CD4-positive, alpha-beta T cell treated with Interferon alpha-2 for 1 hour (primary cell): ENCODE measurements around the gene DOCK3.
A peak's percentile ranks its signal among the peaks of the same experiment; 100 is the strongest.
"Not testable (repeated sequence)": the region's sequence is repeated elsewhere in the genome, so short reads cannot be mapped to it uniquely, and the experiment has no call there.

Experiments used
- DNase-seq, 2 donors: peaks; one replicate each; pipeline ENCODE4 v3.0.0-alpha.2; 2020 to 2022

The DOCK3 gene

DNA sequence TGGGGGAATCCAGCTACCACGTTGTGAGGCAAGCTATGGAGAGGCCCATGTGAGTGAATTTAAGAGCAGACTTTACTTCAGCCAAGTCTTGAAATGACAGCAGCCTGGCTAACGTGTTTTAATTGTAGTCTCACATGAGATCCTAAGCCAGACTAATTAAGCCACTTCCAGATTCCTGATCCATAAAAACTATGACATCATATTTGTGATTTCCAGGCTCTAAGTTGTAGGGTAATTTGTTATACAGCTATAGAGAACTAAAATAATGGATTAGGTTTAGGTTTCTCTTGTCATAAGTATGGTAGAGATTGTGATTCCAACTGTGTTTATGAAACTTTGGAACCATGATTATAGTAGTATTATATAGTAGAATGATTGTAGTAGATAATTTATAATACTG lies 329.5 kb downstream of the DOCK3 start:
- DNase-seq = no peak

DNA sequence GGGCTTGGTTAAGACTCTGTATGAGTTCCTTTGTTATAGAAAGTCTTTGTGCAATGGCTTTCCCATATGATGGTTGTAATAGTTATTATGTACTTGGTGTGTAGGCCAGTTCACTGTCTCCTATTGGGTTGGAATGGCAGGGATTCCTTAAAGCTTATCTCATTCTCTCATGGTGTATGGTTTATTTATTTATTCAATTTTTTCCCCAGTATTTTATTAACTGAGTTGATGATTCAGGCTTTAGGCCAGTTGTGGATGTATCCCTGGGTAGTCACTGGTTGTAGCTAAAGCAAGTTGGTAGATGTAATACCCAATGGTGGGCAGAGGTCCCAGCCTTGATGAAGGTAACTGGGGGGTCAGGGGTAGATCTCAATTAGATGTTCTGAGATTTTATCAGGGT lies 349.4 kb downstream of the DOCK3 start:
- no peak for DNase-seq

- DNase-seq = peak; percentile 82 to 88
Observed at GRCh38 chr3:51024765-51025632, 350.3 kb downstream of the DOCK3 start.

- DNase-seq = no peak
Observed at GRCh38 chr3:51031666-51032065, 356.9 kb downstream of the DOCK3 start.

- DNase-seq = no peak
Observed at GRCh38 chr3:51035630-51036029, 360.9 kb downstream of the DOCK3 start.

- DNase-seq = no peak
Observed at GRCh38 chr3:51044982-51045381, 370.3 kb downstream of the DOCK3 start.

GRCh38 chr3:51052562-51052961 lies 377.8 kb downstream of the DOCK3 start:
- DNase-seq = no peak

DNA sequence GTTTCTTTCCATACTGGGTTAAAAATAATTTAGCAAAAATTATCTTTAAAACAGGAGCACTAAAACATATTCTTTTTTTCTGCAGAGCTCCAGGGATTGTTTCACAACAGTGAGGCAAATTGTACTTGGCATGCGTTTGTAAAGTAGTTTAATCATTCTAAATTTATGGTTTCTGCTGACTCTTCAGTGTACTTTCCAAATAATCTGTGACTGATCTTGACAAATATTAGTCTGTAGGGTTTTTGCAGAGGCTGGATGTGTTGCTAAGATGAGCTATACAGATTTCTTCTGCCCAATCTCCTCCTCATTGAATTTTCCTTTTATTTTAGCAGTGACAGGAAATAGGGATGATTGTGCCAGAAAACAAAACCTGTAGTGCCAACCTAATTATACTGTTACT lies 382.4 kb downstream of the DOCK3 start:
- no peak for DNase-seq

GRCh38 chr3:51063053-51063452 lies 388.3 kb downstream of the DOCK3 start:
- no peak for DNase-seq

- no peak for DNase-seq
Observed at GRCh38 chr3:51075221-51075775, 400.6 kb downstream of the DOCK3 start.

DNA sequence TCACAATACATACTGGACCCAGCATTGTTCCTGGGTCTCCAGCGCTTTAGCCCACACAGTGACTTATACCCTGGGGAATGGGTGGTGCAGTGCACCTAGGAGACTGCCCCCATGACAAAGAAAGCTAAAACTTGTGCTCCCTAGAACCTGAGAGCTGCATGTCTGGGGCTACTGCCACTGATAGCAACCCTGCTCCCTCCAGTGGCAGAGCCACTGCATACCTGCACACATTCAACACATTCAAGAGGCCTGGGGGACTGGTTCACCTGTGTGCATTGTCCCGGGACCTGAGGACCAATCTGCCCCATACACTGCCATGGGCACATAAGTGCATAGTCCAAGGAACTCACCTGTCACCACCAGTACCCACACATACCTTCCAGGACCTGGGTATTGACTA lies 407.6 kb downstream of the DOCK3 start:
- peak in 1 of 2 donors; percentile 2 for DNase-seq

DNA sequence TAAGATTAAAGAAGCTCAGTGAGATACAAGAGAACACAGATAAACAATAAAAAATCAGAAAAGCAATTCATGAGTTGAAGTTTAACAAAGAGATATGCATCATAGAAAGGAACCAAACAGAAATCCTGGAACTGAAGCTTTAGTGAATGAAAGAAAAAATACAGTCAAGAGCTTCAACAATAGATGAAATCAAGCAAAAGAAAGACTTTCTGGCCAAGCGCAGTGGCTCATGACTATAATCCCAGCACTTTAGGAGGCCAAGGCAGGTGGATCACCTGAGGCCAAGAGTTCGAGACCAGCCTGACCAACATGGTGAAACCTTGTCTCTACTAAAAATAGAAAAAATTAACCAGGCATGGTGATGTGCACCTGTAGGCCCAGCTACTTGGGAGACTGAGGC lies 408.8 kb downstream of the DOCK3 start:
- DNase-seq = no peak

DNA sequence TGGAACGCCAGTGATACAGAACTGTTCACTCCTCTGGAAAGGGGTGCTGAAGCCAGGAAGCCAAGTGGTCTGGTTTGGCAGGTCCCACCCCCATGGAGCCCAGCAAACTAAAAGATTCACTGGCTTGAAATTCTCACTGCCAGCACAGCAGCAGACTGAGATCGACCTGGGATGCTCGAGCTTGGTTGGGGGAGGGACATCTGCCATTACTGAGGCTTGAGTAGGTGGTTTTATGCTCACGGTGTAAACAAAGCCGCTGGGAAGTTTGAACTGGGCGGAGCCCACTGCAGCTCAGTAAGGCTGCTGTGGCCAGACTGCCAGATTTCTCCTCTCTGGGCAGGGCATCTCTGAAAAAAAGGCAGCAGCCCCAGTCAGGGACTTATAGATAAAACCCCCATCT lies 417.4 kb downstream of the DOCK3 start:
- DNase-seq = not testable (repeated sequence)

GRCh38 chr3:51094838-51095237 lies 420.1 kb downstream of the DOCK3 start:
- DNase-seq = not testable (repeated sequence)

GRCh38 chr3:51099794-51100535 lies 425.2 kb downstream of the DOCK3 start:
- DNase-seq = peak in 1 of 2 donors; percentile 16

GRCh38 chr3:51100536-51100851 lies 425.8 kb downstream of the DOCK3 start:
- DNase-seq = no peak

GRCh38 chr3:51102396-51102795 lies 427.7 kb downstream of the DOCK3 start:
- no peak for DNase-seq

GRCh38 chr3:51106242-51106876 lies 431.6 kb downstream of the DOCK3 start:
- DNase-seq = no peak

DNA sequence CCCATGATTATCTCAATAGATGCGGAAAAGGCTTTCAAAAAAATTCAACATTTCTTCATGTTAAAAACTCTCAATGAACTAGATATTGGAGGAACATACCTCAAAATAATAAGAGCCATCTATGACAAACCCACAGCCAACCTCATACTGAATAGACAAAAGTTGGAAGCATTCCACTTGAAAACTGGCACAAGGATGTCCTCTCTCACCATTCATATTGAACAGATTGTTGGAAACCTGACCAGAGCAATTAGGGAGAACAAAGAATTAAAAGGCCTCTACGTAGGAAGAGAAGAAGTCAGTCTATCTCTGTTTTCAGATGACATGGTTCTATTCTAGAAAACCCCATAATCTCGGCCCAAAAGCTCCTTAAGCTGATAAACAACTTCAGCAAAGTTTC lies 435.9 kb downstream of the DOCK3 start:
- DNase-seq = no peak

GRCh38 chr3:51122944-51123343 lies 448.2 kb downstream of the DOCK3 start:
- no peak for DNase-seq

GRCh38 chr3:51123531-51123930 lies 448.8 kb downstream of the DOCK3 start:
- DNase-seq = no peak

GRCh38 chr3:51131607-51132006 lies 456.9 kb downstream of the DOCK3 start:
- DNase-seq = not testable (repeated sequence)

DNA sequence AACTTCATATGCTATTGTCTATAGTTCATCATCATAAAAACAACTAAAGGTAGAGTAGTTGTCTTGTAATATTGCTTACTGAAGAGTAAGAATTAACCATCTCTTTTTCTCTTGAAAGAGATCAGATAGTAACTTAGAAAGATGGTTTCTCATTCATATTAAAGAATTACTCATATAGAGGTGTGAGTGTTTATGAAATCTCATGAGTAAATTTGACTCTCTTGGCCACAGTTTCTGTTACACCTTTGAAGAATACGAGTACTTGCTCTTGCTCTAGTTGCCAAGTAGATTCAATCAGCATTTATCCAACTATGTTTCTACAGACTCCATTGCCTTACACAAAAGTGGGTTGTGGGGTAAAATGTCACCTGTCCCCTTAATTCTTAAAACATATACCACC lies 463.0 kb downstream of the DOCK3 start:
- DNase-seq = no peak

- no peak for DNase-seq
Observed at GRCh38 chr3:51139616-51140015, 464.9 kb downstream of the DOCK3 start.
